A375 (cell line): ENCODE measurements around the gene ACSS2. TPM values are rescaled to one million over a fixed set of nuclear protein-coding genes. Genes with fewer than 3 reads are reported as not detected.

Experiments used
- total RNA-seq: library from RNA; depleted of rRNA; stranded (reverse); fragments of >200 nt; shearing (Covaris generic); gene quantifications from 2 replicates; pipeline ENCODE4 v1.2.3, GENCODE V29; 2014; rRNA removed

Gene ACSS2
- 77.8 and 94.8 TPM in 2 replicates for total RNA-seq

GRCh38 chr20:34876406-34877282, at the start of gene ACSS2:
TSS of gene ACSS2 (plus strand) at chr20:34876612. CDS start at chr20:34876646, 34 bp downstream.

GRCh38 chr20:34872622-34873224, 3.7 kb upstream of the ACSS2 start, which contains the start of gene GGT7:
TSS of gene GGT7 (minus strand) at chr20:34872856. CDS start at chr20:34872815, 41 bp downstream.

GRCh38 chr20:34955231-34956040, 79.0 kb downstream of the ACSS2 start, which contains the start of the genes GSS and MYH7B:
TSS of gene GSS (minus strand) at chr20:34955806. CDS start at chr20:34951852, 3,954 bp downstream.
TSS of gene MYH7B (plus strand) at chr20:34955868. CDS start at chr20:34978006, 22,138 bp downstream.

Other genes with a start within 250 kb of the ACSS2 start
- gene PIGU, start 199.5 kb upstream of the ACSS2 start, total RNA-seq: 19.4 and 26.4 TPM in 2 replicates
- 2.2 and 3.1 TPM in 2 replicates for gene TP53INP2, start 172.3 kb upstream of the ACSS2 start, total RNA-seq
- 6.2 and 9.5 TPM in 2 replicates for gene NCOA6, start 51.0 kb upstream of the ACSS2 start, total RNA-seq
- gene GGT7, start 3.8 kb upstream of the ACSS2 start, total RNA-seq: 13.6 and 17.2 TPM in 2 replicates
- gene GSS, start 79.2 kb downstream of the ACSS2 start, total RNA-seq: 137 and 143 TPM in 2 replicates
- gene MYH7B, start 79.3 kb downstream of the ACSS2 start, total RNA-seq: 0.04 and 0.13 TPM in 2 replicates
- gene TRPC4AP, start 216.2 kb downstream of the ACSS2 start, total RNA-seq: 39.8 and 43.5 TPM in 2 replicates